Measurements from ENCODE around the gene FLCN.

FLCN gene, protein sequence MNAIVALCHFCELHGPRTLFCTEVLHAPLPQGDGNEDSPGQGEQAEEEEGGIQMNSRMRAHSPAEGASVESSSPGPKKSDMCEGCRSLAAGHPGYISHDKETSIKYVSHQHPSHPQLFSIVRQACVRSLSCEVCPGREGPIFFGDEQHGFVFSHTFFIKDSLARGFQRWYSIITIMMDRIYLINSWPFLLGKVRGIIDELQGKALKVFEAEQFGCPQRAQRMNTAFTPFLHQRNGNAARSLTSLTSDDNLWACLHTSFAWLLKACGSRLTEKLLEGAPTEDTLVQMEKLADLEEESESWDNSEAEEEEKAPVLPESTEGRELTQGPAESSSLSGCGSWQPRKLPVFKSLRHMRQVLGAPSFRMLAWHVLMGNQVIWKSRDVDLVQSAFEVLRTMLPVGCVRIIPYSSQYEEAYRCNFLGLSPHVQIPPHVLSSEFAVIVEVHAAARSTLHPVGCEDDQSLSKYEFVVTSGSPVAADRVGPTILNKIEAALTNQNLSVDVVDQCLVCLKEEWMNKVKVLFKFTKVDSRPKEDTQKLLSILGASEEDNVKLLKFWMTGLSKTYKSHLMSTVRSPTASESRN

DNA sequence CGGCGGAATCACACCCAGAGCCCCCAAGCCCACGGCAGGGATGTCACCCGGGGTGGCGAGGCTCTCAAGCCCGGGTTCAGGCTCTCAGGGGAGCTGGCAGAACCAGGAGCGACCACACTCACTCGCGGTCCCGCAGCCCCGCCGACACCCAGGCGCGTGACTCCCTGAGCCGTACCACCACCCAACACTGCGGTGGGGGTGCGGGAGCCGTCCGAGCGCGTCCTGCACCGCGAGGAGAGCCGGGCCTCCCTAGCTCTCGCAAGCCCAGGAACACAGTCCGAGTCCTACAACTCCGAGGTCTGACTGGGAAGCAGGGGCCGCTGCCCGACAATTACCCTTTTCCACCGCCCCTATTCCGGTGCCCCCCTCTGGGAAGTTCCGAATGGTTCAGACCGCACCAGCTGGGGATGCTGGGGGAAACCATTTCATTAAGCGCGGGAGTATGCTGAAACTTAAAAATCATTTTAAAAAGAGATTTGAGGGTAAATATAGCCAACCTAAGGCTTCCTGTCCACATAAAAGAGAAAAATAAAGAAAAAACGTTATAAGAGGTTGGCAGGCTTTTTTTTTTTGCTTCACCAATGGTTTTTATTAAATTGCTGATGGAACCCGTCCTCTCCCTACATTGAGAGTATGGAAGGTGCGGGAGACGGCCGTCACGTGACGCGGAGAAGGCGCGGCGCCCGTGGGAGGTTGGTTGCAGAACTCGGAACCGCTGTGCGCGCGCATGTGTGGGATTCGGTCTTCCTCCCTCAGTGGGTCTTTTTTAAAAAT lies at the start of gene FLCN:
Gene FLCN (minus strand): TSS at position 143 of the 774 bp plus-strand sequence. CDS start 9,031 bp downstream, outside the sequence.
- peak; percentile 94 for ATAC-seq
- TF ChIP-seq PATZ1 (CRISPR knock-in tag; IDR thresholded peaks at IDR 0.05; ENCODE audit: borderline replicate concordance) (no peak), TCF4 (CRISPR knock-in tag; IDR thresholded peaks at IDR 0.05; ENCODE audit: borderline replicate concordance) (no peak), RARB (CRISPR knock-in tag; IDR thresholded peaks at IDR 0.05) (no peak), ARNTL (CRISPR knock-in tag; IDR thresholded peaks at IDR 0.05; ENCODE audit: borderline replicate concordance, low read depth) (no peak), ZNF8 (CRISPR knock-in tag; IDR thresholded peaks at IDR 0.05) (no peak), ISL1 (CRISPR knock-in tag; IDR thresholded peaks at IDR 0.05) (no peak), ZNF70 (CRISPR knock-in tag; IDR thresholded peaks at IDR 0.05) (no peak), CSDC2 (CRISPR knock-in tag; IDR thresholded peaks at IDR 0.05) (no peak), SNAI2 (CRISPR knock-in tag; IDR thresholded peaks at IDR 0.05) (no peak)
- TF ChIP-seq, protein P1, sequence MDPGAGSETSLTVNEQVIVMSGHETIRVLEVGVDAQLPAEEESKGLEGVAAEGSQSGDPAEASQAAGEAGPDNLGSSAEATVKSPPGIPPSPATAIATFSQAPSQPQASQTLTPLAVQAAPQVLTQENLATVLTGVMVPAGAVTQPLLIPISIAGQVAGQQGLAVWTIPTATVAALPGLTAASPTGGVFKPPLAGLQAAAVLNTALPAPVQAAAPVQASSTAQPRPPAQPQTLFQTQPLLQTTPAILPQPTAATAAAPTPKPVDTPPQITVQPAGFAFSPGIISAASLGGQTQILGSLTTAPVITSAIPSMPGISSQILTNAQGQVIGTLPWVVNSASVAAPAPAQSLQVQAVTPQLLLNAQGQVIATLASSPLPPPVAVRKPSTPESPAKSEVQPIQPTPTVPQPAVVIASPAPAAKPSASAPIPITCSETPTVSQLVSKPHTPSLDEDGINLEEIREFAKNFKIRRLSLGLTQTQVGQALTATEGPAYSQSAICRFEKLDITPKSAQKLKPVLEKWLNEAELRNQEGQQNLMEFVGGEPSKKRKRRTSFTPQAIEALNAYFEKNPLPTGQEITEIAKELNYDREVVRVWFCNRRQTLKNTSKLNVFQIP (CRISPR knock-in tag; IDR thresholded peaks at IDR 0.05; ENCODE audit: borderline replicate concordance, low read depth) = no peak
- TF ChIP-seq, protein P2, sequence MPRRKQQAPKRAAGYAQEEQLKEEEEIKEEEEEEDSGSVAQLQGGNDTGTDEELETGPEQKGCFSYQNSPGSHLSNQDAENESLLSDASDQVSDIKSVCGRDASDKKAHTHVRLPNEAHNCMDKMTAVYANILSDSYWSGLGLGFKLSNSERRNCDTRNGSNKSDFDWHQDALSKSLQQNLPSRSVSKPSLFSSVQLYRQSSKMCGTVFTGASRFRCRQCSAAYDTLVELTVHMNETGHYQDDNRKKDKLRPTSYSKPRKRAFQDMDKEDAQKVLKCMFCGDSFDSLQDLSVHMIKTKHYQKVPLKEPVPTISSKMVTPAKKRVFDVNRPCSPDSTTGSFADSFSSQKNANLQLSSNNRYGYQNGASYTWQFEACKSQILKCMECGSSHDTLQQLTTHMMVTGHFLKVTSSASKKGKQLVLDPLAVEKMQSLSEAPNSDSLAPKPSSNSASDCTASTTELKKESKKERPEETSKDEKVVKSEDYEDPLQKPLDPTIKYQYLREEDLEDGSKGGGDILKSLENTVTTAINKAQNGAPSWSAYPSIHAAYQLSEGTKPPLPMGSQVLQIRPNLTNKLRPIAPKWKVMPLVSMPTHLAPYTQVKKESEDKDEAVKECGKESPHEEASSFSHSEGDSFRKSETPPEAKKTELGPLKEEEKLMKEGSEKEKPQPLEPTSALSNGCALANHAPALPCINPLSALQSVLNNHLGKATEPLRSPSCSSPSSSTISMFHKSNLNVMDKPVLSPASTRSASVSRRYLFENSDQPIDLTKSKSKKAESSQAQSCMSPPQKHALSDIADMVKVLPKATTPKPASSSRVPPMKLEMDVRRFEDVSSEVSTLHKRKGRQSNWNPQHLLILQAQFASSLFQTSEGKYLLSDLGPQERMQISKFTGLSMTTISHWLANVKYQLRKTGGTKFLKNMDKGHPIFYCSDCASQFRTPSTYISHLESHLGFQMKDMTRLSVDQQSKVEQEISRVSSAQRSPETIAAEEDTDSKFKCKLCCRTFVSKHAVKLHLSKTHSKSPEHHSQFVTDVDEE (CRISPR knock-in tag; IDR thresholded peaks at IDR 0.05) = no peak

GRCh38 chr17:17285951-17286350 lies 49.0 kb upstream of the FLCN start:
- ATAC-seq = no peak

More at GRCh38 chr17:17285951-17286350, 49.0 kb upstream of the FLCN start:
- TF ChIP-seq RARB (CRISPR knock-in tag; IDR thresholded peaks at IDR 0.05) = no peak
- TF ChIP-seq CREB5 (CRISPR knock-in tag; IDR thresholded peaks at IDR 0.05; ENCODE audit: low read depth) = no peak
- TF ChIP-seq ZFP3 (CRISPR knock-in tag; IDR thresholded peaks at IDR 0.05) = no peak
- TF ChIP-seq ZFP30 (CRISPR knock-in tag; IDR thresholded peaks at IDR 0.05) = no peak
- TF ChIP-seq ZC3H10 (CRISPR knock-in tag; IDR thresholded peaks at IDR 0.05) = no peak
- TF ChIP-seq ZNF8 (CRISPR knock-in tag; IDR thresholded peaks at IDR 0.05) = no peak
- TF ChIP-seq, protein P1 (CRISPR knock-in tag; IDR thresholded peaks at IDR 0.05; ENCODE audit: borderline replicate concordance, low read depth) = no peak
- TF ChIP-seq CSDC2 (CRISPR knock-in tag; IDR thresholded peaks at IDR 0.05) = no peak
- TF ChIP-seq ZNF565 (CRISPR knock-in tag; conservative IDR thresholded peaks at IDR 0.05; ENCODE audit: low read depth) = no peak
- TF ChIP-seq, protein P2 (CRISPR knock-in tag; IDR thresholded peaks at IDR 0.05) = no peak
- no peak for TF ChIP-seq BACH2 (CRISPR knock-in tag; IDR thresholded peaks at IDR 0.05; ENCODE audit: borderline replicate concordance)
- no peak for TF ChIP-seq PPARA (CRISPR knock-in tag; IDR thresholded peaks at IDR 0.05; ENCODE audit: borderline replicate concordance)
- no peak for TF ChIP-seq ZNF70 (CRISPR knock-in tag; IDR thresholded peaks at IDR 0.05)
- TF ChIP-seq ESRRG (CRISPR knock-in tag; IDR thresholded peaks at IDR 0.05) = no peak
- no peak for TF ChIP-seq TCF4 (CRISPR knock-in tag; IDR thresholded peaks at IDR 0.05; ENCODE audit: borderline replicate concordance)
- no peak for TF ChIP-seq GLIS3 (CRISPR knock-in tag; IDR thresholded peaks at IDR 0.05)
- no peak for TF ChIP-seq TOX (CRISPR knock-in tag; IDR thresholded peaks at IDR 0.05; ENCODE audit: borderline replicate concordance)
